ENCODE data around the gene HSD3B1. TPM values are rescaled to one million over a fixed set of nuclear protein-coding genes. Genes with fewer than 3 reads are reported as not detected.

HSD3B1 gene
- polyA plus RNA-seq, 3 donors, result not detected

GRCh38 chr1:119472080-119472818 lies 34.8 kb upstream of the HSD3B1 start:
- Histone ChIP-seq H2AFZ (ENCODE audit: insufficient read depth, low read depth, low read length, poor library complexity, severe bottlenecking) (no peak overlapping the region), H3K4me1 (ENCODE audit: control insufficient read depth in 1 of 2, insufficient read depth in 2 of 2, low read length in 2 of 2) (no peaks in the 10 kb centered on the region), H3K27ac (ENCODE audit: low read depth in 1 of 2, low read length in 2 of 2) (no peak overlapping the region), H3K36me3 (replicated peaks in 1 of 2; ENCODE audit: control insufficient read depth in 1 of 2, insufficient read depth in 2 of 2, low read length in 2 of 2) (no peaks in the 10 kb centered on the region), H3K9ac (ENCODE audit: insufficient read depth, low read length, poor library complexity, severe bottlenecking) (no peak overlapping the region), H3K4me2 (replicated peaks; ENCODE audit: extremely low read depth, low read length, poor library complexity, severe bottlenecking) (no peak overlapping the region), H3K4me3 (replicated peaks in 1 of 3; ENCODE audit: low read depth in 2 of 3, low read length in 3 of 3) (no peak overlapping the region), H3K9me3 (replicated peaks in 1 of 2; ENCODE audit: control insufficient read depth in 1 of 2, insufficient read depth in 1 of 2, low read length in 2 of 2) (no peaks in the 10 kb centered on the region), H4K20me1 (ENCODE audit: insufficient read depth, low read length) (no peaks in the 10 kb centered on the region), H3K27me3 (ENCODE audit: control insufficient read depth in 2 of 2, insufficient read depth in 2 of 2, low read length in 2 of 2) (no peaks in the 10 kb centered on the region), H3K79me2 (ENCODE audit: insufficient read depth, low read length) (no peaks in the 10 kb centered on the region)
- TF ChIP-seq, protein P1, sequence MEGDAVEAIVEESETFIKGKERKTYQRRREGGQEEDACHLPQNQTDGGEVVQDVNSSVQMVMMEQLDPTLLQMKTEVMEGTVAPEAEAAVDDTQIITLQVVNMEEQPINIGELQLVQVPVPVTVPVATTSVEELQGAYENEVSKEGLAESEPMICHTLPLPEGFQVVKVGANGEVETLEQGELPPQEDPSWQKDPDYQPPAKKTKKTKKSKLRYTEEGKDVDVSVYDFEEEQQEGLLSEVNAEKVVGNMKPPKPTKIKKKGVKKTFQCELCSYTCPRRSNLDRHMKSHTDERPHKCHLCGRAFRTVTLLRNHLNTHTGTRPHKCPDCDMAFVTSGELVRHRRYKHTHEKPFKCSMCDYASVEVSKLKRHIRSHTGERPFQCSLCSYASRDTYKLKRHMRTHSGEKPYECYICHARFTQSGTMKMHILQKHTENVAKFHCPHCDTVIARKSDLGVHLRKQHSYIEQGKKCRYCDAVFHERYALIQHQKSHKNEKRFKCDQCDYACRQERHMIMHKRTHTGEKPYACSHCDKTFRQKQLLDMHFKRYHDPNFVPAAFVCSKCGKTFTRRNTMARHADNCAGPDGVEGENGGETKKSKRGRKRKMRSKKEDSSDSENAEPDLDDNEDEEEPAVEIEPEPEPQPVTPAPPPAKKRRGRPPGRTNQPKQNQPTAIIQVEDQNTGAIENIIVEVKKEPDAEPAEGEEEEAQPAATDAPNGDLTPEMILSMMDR (IDR thresholded peaks at IDR 0.05), result no peak
- H3K36me3 Mint-ChIP-seq, result no peaks in the 10 kb centered on the region
- 21% methylated on average over 4 of the region's 5 CpGs for WGBS (ENCODE audit: insufficient coverage)
- peaks cover 11% of the 10 kb centered on the region for H3K4me1 Mint-ChIP-seq
- no peak overlapping the region for H3K27ac Mint-ChIP-seq
- no peak overlapping the region for H3K4me3 Mint-ChIP-seq
- no peak for DNase-seq
- intact Hi-C loops (cut with micrococcal nuclease), result no loop called here
- H3K27me3 Mint-ChIP-seq (ENCODE audit: low read depth in 3 of 3), result peaks cover 0 to 4% (median 2%) of the 10 kb centered on the region in 3 donors
- H3K9me3 Mint-ChIP-seq, result peaks cover 0 to 2% (median 0%) of the 10 kb centered on the region in 7 donors

- H3K36me3 Mint-ChIP-seq, result no peaks in the 10 kb centered on the region
- H3K4me3 Mint-ChIP-seq, result no peak overlapping the region
Measured at GRCh38 chr1:119472819-119473175, 34.2 kb upstream of the HSD3B1 start.

More at GRCh38 chr1:119472819-119473175, 34.2 kb upstream of the HSD3B1 start:
- DNase-seq, result no peak
- Mint-ChIP-seq H3K27me3 (ENCODE audit: low read depth in 3 of 3) (peaks cover 2 to 3% (median 2%) of the 10 kb centered on the region in 3 donors), H3K4me1 (peaks cover 8% of the 10 kb centered on the region), H3K9me3 (peaks cover 0 to 2% (median 0%) of the 10 kb centered on the region in 7 donors), H3K27ac (no peak overlapping the region)
- H3K79me2 ChIP-seq (ENCODE audit: insufficient read depth, low read length), result no peaks in the 10 kb centered on the region
- H3K27ac ChIP-seq (ENCODE audit: low read depth in 1 of 2, low read length in 2 of 2), result no peak overlapping the region
- H3K9me3 ChIP-seq (replicated peaks in 1 of 2; ENCODE audit: control insufficient read depth in 1 of 2, insufficient read depth in 1 of 2, low read length in 2 of 2), result no peaks in the 10 kb centered on the region
- TF ChIP-seq, protein P1 (IDR thresholded peaks at IDR 0.05), result no peak
- no peak overlapping the region for H2AFZ ChIP-seq (ENCODE audit: insufficient read depth, low read depth, low read length, poor library complexity, severe bottlenecking)
- H3K4me3 ChIP-seq (replicated peaks in 1 of 3; ENCODE audit: low read depth in 2 of 3, low read length in 3 of 3), result no peak overlapping the region
- H3K4me2 ChIP-seq (replicated peaks; ENCODE audit: extremely low read depth, low read length, poor library complexity, severe bottlenecking), result no peak overlapping the region
- no peaks in the 10 kb centered on the region for H4K20me1 ChIP-seq (ENCODE audit: insufficient read depth, low read length)
- WGBS (ENCODE audit: insufficient coverage), result no CpG with 5 or more reads among the region's 3 CpGs
- no peak overlapping the region for H3K9ac ChIP-seq (ENCODE audit: insufficient read depth, low read length, poor library complexity, severe bottlenecking)
- H3K27me3 ChIP-seq (ENCODE audit: control insufficient read depth in 2 of 2, insufficient read depth in 2 of 2, low read length in 2 of 2), result no peaks in the 10 kb centered on the region
- intact Hi-C loops (cut with micrococcal nuclease), result no loop called here
- H3K4me1 ChIP-seq (ENCODE audit: control insufficient read depth in 1 of 2, insufficient read depth in 2 of 2, low read length in 2 of 2), result no peaks in the 10 kb centered on the region
- H3K36me3 ChIP-seq (replicated peaks in 1 of 2; ENCODE audit: control insufficient read depth in 1 of 2, insufficient read depth in 2 of 2, low read length in 2 of 2), result no peaks in the 10 kb centered on the region
